Measurements from ENCODE around the gene SDF4.
A peak's percentile ranks its signal among the peaks of the same experiment; 100 is the strongest.

SDF4 gene

DNA sequence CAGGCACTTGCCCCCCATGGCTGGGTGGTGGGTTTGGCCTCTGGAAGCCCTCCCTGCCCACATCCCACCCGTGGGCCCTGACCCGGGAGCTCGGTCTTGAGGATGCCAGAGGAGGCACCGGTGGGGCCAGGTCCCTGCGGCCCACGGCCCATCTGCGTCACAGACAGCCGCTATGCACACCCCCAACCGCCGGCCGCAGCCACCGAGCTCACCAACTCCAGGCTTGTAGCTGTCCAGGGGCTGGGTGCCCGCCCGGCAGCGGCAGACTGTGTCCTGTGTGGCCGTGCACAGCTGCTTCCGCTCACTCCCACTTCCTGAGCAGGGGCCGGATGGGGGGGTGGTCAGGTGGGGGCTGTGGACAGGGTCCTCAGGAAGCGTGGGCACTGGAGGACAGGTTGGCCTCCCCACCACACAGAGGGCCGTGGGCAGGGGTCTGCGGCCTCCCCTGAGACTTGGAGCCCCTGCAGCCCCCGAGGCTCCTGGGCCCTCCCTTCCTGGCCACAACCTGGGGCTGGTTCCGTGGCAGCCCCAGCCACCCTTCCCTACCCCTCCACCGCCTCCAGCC lies 18.9 kb downstream of the SDF4 start:
- no peak for DNase-seq

DNA sequence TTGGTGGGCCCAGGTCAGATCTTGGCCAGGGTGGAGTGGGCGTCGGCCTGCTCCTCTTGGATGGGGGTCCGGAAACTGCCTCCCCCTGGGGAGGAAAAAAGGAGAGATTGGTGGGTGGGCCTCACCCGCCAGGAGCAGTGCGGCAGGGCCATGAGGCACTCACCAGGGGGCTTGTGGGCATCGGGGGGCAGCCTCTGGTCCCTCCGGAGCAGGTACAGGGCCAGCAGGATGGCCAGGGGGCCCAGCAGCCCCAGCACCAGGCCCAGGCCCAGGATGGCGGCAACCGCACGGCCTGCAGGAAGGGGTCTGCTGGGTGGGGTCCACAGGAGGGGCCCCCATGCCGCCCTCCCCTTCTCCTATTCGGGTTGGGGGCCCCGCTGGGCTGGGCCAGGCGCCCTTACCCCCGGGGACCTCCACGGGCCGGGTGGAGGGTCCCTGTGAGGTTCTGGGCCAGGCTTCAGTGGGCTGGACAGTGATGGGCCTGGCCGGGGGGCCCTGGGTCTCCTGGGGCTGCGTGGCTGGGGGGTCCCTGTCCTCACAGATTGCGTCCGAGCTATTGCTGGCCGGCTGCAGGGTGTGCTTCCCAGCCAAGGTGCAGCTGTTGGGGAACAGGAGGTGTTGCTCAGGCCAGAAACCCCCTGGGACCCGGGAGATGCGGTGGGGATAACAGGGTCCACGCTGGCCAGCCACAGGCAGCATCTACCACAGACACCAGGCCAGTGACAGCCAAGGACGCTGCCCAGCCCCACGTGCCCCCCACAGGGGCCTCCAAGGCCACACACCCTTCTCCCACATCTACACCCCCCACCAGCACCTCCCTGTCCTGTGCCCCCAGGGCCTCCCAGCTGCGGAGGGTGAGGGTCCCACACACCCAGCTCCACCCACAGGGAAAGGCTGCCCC lies 20.0 kb downstream of the SDF4 start:
- no peak for DNase-seq

DNA sequence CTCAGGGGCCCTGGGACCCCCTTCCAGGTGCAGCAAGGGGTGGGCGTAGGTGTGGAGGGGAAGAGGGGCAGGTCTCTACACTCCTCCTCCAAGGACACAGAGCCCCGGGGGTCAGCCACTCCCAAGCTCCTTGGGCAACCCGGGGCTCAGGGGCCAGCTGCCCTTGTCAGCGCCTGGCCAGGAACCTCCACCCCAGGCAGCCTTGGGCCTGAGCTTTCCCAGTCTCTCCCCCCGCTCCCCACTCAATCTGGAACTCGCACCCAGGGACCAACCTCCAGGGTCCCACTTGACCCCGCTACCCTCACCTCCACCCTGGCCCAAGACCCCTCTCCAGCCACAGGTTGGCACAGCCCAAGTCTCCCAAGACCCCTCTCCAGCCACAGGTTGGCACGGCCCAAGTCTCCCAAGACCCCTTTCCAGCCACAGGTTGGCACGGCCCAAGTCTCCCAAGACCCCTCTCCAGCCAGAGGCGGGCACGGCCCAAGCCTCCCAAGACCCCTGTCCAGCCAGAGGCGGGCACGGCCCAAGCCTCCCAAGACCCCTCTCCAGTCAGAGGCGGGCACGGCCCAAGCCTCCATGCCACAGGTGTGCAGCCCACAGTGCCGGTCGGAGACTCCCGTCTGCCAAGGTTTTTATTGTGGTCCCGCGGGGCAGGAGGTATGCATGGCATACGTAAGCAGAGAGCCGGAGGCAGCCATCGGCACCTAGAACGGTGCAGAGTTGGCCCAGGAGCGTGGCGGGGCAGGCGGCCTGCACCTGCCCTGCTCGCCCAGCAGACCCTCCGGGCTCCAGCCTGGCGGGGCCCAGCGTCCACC lies 20.9 kb downstream of the SDF4 start:
- DNase-seq = no peak

DNA sequence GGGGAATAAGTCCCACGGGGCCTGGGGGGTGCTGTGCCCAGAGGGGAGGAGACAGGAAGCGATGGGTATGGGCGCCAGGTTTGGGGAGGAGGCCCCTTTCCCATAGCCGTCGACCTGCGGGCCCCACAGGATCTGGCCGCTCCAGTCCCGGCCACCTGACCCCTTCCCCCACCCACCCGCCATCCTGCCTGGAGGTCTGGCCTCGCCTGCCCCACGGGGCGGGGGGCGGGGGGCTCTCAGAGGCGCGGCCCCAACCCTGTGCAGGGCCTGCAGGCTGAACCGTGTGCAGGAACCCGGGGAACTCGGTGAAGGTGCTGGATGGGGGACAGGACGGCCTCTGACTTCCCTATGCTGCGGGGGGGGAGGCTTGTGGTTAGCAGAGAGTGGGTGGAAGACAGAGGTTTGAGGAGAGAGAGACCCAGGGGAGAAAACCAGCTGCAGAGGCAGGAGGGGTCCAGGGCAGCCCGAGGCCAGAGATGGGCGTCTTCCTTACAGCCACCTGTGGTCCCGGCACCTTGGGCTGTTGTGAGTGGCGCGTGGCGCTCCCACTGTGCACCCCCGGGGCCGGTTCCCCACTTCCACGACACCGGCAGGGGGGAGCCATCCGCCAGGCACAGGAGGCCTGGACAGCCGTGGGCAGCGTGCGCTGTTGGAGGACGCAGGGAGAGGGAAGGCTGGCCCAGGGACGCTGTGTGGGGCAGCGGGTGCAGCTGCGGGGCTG lies 22.9 kb downstream of the SDF4 start:
- DNase-seq = no peak

DNA sequence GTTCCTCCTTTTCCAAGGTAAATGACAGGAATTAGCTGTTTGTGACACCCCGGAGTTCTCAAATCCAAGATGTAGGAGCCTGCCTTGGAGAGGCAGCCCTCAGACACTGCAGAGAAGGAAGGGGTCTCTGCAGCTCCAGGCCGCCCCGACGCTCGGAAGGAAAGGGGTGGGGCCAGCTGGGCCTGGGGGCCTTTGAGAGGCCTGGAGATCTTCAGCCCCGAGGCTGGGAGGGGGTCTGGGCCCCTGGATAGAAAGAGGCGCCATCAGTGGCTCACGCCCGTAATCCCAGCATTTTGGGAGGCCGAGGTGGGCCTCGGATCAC lies 24.3 kb downstream of the SDF4 start:
- DNase-seq = no peak

DNA sequence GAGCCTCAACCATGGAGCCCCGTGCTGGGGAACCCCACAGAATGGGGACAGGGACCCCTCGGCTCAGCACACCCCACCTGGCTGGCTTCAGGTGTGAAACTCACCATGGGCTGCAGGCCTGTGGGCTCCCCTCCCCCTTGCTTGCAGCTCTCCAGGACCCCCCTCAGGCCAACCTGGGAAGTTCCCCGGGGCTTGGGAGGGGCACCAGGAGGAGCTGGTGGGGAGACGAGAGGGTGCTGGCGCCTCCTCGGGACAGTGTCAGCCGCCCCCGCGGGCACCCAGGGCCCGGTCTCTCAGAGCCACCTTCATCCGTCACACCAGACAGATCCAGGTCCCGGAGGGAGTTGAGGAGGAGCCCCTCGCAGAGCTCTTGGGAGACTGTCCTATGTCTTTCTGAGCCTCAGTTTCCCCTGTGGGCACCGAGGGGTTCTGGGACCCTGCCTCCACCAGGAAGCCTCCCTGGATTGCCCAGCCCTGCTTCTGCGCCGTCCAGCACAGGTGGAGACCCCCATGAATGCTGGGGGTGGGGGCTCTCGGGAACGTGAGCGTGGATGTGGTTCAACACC lies 24.8 kb downstream of the SDF4 start:
- DNase-seq = no peak

DNA sequence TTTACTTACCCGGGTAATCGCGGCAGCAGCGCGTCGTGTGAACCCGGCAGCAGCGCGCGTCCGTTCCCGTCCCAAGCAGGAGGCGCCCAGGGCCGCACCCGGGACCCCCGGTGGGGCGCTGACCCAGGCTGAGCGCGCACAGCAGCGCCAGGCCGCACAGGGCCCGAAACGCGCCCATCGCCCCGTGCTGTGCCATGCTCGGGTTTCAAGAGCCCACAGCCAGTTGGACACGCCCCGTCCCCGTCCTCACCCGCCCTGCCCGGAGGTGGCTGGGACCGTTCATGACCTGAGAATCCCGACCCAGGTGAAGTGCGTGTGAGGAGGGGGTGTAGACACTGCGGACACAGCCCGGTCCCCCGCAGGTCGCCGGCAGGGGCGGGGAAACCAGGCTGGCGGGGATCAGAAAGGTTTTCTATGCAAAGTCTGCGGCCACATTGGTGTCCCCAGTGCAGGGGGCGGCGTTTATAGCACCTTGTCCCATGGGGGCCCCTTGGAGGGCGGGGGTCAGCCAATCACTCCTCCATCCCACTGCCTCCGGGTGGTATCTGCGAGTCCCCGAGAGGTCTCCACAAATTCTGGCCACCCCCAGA lies 25.3 kb downstream of the SDF4 start, which contains the start of gene TNFRSF18:
Gene TNFRSF18 (minus strand): TSS at position 217 of the 590 bp plus-strand sequence. CDS start 21 bp downstream, at position 196.
- no peak for DNase-seq

DNA sequence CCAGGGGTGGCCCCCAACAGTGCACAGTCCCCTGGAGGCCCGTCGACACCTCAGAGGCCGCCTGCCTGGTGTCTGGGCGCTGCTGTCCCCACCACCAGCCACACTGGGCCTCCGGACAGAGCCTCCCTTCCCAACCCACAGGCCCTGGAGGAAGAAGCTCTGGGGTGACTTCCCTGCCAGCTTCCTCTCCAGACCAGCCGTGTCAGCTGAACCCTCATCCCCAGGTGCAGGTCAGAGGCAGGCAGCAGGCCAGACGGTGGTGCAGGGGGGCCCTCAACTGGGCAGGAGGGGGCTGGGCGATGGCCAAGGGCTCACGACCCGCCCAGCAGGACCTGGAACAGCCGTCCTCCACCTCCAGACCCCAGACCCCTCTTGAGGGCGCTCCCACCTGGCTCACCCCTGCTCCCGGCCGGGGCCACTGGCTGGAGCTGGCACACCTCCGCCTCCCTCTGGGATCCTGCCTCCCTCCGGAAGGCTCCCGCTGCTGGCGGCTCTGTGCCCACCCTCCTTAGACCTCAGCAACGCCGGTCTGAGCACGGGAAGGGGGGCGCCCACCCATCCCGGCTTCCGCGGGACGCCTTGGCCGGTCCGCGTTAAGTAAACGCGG lies 25.9 kb downstream of the SDF4 start:
- no peak for DNase-seq

DNA sequence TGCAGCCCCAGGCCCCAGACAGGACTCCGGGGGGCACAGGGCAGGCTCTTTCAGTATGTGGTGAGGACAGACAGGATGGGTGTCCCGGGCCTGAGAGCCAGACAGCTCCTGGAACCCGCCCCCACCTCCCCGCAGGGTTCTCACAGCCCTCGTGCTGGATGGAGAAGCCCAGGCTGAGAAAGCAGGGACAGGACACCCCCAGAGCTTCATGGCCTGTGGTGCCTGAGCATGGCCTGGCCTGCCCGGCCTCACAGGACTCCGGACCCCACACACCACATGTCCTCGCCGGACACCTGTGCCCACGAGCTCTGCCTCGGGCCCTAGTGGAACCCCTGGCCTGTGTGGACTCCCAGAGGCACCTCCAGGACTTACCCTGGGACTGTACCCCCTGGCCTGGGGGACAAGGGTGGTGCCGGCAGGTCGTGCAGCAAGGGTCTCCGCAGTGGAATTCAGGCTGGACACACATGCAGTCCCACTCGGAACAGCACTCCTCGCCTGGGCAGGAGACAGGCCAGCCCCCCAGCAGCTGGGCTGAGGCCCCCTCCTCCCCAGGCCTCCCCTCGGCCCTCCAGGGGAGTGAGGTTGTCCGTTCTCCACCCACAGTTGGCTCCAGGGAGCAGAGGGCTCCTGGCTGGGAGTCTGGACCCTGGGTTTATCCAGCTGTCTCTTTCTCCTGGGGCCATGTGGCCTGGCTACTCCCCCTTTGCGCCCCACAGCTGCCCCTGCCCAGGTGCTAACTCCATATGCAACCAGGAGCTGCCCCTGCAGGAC lies 26.6 kb downstream of the SDF4 start:
- no peak for DNase-seq

DNA sequence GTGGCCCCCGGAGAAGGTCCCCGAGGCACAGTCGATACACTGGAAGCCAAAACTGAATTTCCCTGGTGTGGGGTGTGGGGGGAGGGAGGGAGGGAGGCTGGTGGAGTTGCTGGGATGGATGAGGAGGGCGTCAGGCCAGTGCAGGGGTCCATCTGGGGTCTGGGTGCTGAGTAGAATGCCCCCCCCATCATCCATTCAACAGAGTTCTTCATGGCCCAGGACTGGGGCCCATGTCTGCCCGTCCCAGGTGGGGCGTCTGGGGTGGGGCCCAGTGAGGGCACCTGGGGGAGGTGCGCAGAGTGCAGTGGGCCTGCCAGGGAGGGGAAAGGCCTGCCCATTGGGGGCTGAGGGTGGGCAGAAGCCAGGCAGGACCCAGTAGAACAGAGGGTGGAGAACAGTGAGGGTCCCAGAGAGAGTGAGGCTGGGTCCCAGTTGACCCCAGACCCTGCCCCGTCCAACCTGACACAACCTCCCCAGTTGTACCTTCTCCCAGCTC lies 27.3 kb downstream of the SDF4 start:
- no peak for DNase-seq

DNA sequence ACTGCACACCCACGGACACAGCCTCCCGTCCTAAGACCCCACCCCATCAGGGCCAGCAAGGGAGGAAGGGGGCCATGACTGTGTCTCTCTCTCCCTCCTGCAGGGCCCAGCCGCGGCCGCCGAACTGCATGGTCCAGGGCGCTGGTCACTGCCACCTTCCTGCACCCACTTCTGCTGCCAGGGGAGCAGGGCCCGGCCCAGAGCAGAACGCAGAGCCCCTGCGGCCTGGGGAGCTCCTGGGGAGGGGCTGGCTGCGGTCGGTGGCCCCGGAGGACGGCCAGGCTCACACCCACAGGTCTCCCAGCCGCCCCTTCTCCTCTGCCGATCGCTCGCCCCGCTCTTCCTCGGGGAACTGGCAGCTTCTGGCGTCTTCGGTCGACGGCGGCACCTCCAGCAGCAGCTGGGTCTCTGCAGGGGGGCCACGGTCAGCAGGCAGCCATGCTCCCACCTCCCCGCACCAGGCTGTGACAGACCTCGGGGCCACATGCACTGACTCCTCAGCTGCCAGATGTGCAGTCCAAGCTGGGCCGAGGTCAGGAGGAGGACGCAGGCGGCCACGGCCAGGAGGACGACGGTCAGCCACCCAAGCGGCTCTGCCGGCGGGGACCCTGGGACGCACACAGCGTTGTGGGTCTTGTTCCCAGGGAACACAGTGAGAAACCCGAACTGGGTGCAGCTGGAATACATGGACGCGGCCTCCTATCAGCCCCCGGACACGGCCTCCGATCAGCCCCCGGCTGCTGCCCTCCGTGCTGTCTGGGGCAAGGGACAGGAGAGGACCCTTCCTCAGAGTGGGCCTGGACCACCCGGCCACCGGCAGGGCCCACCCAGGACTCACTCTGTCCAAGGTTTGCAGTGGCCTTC lies 28.0 kb downstream of the SDF4 start:
- no peak for DNase-seq

DNA sequence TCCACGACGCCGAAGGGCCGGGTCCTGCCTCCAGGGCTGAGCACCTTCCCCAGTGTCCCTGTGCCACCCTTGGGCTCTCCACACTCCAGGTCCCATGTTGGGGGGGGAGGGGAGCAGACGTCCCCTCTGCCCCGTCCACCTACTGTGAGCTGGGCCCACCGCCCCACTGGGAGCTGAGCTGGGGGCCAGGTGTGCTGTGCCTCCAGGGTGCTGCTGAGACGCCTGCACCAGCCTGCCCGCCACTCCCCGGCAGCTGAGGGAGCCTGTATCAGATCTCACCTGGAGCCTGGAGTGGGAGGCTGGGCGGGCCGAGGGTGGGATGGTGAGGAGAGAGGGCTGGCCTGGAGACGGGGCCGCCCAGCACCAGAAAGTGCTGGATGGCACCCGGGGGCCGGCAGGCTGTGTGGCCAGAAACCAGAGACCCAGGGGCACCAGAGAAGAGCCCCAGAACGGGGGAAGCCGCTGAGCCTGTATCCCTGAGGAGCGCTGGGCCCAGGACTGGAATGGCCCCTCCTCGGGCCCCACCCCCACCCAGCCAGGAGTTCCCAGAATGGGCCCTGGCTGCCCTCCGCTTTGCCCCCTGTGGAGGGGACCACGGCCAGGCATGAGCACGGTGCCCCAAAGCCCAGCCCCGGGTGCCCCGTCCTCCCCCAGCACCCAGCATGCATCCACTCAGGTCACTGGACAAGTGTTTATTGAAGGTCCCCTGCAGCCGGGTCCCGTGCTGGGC lies 28.8 kb downstream of the SDF4 start:
- DNase-seq = no peak

DNA sequence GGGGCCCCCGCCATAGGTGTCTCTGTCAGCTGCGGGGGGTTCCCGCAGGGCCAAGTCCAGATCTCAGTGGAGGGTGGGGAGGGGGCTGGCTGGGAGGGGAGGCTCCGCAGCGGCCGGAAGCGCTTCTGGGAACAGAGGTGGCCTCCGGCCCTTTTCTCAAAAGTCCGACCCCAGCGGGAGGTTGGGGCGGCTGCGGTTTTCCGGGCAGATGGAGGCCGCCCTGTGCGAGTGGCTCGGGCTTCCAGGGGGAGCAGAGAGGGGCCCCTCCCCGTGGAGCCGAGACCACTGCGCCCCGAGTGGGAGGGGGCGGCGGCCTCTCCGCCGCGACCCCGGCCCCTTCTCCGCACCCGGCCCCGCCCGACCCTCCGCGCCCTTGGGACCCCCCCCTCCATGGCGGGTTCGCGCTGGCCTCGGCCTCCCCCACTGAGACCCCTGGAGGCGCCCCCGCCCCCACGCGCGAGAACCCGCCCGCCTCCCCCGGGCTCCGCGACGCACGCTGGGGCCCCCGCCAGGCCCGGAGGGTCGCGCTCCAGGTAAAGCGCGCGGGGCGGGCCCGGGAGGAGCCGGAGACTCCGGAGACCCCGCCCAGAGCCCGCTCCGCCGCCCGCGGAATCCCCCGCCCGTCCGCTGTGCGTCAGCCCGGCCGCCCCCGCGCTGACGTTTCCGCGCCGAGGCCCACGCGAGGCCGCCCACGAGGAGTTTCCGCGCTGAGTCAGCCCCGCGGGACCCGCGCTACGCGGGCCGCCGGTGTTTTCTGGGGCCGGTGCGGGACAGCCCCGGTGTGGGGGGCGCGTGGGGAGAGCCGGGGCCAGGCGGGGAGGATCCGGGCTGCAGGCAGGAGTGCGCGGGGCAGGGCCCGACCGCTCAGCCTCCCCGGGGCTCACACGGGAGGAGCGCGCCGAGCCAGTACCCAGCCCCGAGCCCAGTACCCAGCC lies 30.7 kb downstream of the SDF4 start:
- DNase-seq = peak; percentile 8

DNA sequence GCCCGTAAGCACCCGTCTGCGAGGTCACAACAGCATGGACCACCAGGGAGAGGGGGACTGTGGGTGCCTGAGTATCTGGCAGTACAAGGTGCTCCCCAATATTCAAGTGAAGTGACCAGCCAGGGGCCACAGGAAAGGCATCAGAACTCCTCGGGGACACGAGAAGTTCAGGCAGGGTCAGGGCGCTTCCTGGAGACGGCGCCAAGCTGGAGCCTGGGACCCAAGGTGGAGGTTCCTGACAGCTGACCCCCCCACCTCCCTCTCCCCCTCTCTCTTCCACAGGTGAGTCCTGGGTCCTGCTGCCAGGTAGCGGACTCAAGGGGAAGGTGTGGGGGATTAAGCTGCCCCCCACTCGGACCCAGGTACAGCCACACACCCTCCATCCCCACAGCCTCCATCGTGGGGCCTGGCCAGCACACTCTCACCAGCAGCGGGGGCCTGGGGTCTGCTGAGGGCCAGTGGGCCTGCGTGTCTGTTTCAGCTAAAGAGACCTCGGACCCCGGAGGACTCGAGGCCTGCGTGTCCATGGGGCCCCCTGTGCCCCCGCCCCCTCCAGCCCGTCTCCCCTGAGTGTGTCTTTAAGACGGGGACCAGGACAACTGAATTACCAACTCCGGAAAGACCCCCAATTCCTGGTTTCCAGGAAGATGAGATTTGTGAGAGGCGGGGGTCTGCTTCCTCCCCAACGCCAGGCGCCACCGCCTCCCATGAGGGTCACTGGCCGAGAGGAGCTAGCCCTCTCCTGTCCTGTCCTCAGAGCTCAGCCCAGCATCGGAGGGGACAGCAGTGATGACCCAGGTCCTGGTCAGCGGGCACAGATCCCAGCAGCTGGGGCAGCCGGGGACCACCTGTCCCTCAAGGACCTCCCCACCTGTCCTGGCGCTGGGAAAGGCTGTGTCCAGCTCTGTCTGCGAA lies 31.6 kb downstream of the SDF4 start:
- DNase-seq = no peak

DNA sequence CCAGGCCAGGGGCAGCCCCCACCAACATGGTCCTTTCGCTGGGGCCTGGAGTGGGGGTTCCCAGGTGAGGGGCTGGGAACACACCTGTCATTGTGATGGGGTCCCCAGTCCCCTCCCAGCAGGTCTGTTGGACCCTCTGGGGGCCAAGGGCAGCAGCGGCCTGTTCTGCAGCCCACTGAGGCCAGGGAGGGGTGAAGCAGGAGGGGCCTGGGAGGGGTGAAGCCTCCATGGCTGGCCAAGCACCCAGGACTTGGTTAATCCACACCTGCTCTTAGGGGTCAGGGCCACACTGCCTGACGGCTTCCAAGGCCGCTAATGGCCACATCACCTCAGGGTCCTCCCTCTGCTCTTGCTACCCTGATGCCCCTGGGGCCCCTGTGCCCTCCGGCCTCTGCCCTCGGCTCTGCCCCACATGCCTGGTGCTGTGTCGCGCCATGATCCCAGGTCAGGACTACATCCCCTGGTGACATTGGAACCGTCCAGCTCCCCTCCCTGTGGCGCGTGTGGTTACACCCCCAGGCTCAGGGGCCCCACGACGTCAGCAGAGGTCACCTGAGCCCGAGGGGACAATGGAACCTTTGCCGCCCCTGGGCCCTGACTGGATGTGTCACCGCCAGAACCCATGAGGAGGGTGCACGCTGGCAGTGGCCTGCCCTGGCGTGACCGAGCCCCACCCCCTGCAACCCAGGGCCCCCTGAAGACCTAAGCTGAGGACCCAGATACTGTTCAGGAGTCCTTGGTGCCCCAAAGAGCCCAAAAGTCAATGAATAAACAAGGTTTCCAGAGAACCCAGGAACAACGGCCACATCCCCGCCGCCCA lies 32.5 kb downstream of the SDF4 start:
- DNase-seq = no peak

All from fibroblast of skin of back (primary cell).